ENCODE measurements around the gene HOXA11. TPM values are rescaled to one million over a fixed set of nuclear protein-coding genes. Genes with fewer than 3 reads are reported as not detected.

HOXA11 gene
- total and polyA plus RNA-seq, 2 of the 4 experiments (the other 2 are of a cell fraction): 0.05 TPM; not detected in 1

DNA sequence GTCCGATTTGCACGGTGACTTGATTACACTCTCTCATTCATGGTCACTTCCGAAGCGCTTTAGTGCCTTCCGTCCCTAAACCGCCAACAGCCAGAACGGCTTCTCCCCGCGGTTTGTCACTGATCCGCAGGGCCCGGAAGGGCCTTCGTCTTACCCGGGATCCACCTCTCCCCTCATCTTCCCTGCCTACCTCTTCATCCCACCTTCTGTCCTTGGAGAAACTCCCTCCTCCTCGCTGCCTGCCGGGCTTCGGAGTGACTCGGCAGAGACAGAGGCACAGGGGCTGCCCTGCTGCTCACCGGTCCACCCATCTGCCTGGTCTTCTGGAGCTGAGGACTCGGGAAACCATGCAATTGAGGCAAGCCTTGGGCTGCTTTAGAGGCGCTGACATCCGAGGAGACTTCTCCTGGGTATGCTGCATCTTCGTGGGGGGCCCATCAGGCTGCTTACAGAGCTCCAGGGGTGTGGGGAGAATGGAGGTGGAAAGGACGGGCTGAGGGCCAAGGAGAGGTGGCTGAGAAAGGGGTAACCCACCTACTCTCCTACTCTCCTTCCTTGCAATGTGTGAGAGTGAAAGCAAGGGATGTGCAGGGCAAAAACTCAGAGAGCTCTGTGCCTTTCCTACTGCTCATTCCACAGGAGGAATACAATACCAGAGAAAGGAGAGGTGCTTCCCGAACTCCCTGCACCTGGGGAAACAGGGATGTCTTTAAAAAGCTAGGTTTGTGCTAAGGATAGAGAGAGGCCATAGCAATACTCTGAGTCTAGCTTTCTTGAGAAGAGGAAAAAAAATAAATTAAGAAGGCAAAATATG is 1.0 kb upstream of the HOXA11 start:
- ATAC-seq (ENCODE audit: low read depth) (no peak), DNase-seq (no peak)
- Histone ChIP-seq H3K56ac (ENCODE audit: extremely low read depth, insufficient read depth, low read length) (no peak overlapping the region), H4K91ac (ENCODE audit: insufficient read depth, low read depth, low read length) (no peak overlapping the region), H3K27ac (ENCODE audit: insufficient read depth, low read length) (no peak overlapping the region), H3K27me3 (ENCODE audit: control insufficient read depth, insufficient read depth, low read length) (peaks cover 93% of the 10 kb centered on the region), H2BK15ac (ENCODE audit: low read depth, low read length) (no peak overlapping the region), H3K4me1 (ENCODE audit: control insufficient read depth, insufficient read depth, low read length) (peaks cover 3% of the 10 kb centered on the region; the same call in 1 of the 2 replicates), H4K5ac (ENCODE audit: low read depth, low read length) (no peak overlapping the region), H4K20me1 (ENCODE audit: insufficient read depth, low read length) (peaks cover 17% of the 10 kb centered on the region; the same call in 1 of the 2 replicates), H3K23ac (ENCODE audit: low read depth, low read length) (no peak overlapping the region), H3K36me3 (ENCODE audit: control insufficient read depth, insufficient read depth, low read length) (no peaks in the 10 kb centered on the region), H3K9me3 (ENCODE audit: control insufficient read depth, insufficient read depth, low read length) (peaks cover 17% of the 10 kb centered on the region; the same call in 1 of the 2 replicates), H3K18ac (ENCODE audit: low read depth, low read length) (no peak overlapping the region), H3K4me3 (ENCODE audit: insufficient read depth, low read depth, low read length) (no peak overlapping the region), H2AK5ac (ENCODE audit: low read depth, low read length) (no peak overlapping the region), H2BK20ac (ENCODE audit: low read depth, low read length) (no peak overlapping the region), H2AK9ac (replicated peaks; ENCODE audit: low read depth, low read length, poor library complexity) (no peak overlapping the region), H2BK120ac (ENCODE audit: low read depth, low read length) (no peak overlapping the region), H3K4me2 (ENCODE audit: low read depth, low read length) (no peak overlapping the region), H3K9ac (ENCODE audit: low read depth, low read length) (no peak overlapping the region), H2AFZ (replicated peaks; ENCODE audit: low read length, poor library complexity) (peak overlapping the region; percentile 33), H4K8ac (ENCODE audit: low read depth in 2 of 2, low read length in 2 of 2) (no peak overlapping the region), H3K9me1 (ENCODE audit: insufficient read depth, low read length) (no peaks in the 10 kb centered on the region), H3K14ac (replicated peaks; ENCODE audit: low read depth, low read length) (no peak overlapping the region), H3K79me1 (ENCODE audit: low read depth in 1 of 2, low read length in 2 of 2) (no peaks in the 10 kb centered on the region), H3K4ac (ENCODE audit: low read depth, low read length) (no peak overlapping the region), H2BK5ac (ENCODE audit: low read depth, low read length, poor library complexity, severe bottlenecking) (no peak overlapping the region)
- intact Hi-C loops (cut with micrococcal nuclease): no loop called here
- no TSS peak for BruUV-seq (replicated peaks)
- CTCF ChIA-PET: interaction anchor here (1.7 kb wide), 1 partner anchor 10 kb away, joined by 10 read pairs; no protein-coding TSS in a partner anchor
- POLR2A ChIA-PET (ENCODE audit: unreplicated experiment): interaction anchor here (0.7 kb wide), 1 partner anchor 54 kb away, joined by 5 read pairs; no protein-coding TSS in a partner anchor
- dilution Hi-C loops (cut with HindIII; ENCODE audit: low sequenced_read_pairs, unreplicated experiment): no loop called here
- 10% methylated on average over 11 of the region's 24 CpGs; no CpG with 5 or more reads in 1 of the 2 experiments for WGBS, 2 experiments (ENCODE audit: extremely low coverage in 2 of 2, insufficient read length in 1 of 2)
- in situ Hi-C loops (cut with MboI; ENCODE audit: low sequenced_read_pairs): no loop called here
- TF ChIP-seq CEBPB (IDR thresholded peaks at IDR 0.05; ENCODE audit: low read depth, low read length): no peak
- TF ChIP-seq POLR2A (IDR thresholded peaks at IDR 0.05; ENCODE audit: low read depth, low read length): no peak
- TF ChIP-seq, protein P1, sequence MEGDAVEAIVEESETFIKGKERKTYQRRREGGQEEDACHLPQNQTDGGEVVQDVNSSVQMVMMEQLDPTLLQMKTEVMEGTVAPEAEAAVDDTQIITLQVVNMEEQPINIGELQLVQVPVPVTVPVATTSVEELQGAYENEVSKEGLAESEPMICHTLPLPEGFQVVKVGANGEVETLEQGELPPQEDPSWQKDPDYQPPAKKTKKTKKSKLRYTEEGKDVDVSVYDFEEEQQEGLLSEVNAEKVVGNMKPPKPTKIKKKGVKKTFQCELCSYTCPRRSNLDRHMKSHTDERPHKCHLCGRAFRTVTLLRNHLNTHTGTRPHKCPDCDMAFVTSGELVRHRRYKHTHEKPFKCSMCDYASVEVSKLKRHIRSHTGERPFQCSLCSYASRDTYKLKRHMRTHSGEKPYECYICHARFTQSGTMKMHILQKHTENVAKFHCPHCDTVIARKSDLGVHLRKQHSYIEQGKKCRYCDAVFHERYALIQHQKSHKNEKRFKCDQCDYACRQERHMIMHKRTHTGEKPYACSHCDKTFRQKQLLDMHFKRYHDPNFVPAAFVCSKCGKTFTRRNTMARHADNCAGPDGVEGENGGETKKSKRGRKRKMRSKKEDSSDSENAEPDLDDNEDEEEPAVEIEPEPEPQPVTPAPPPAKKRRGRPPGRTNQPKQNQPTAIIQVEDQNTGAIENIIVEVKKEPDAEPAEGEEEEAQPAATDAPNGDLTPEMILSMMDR (conservative IDR thresholded peaks at IDR 0.05; ENCODE audit: low read depth, low read length): no peak
- no peak for TF ChIP-seq RAD21 (IDR thresholded peaks at IDR 0.05; ENCODE audit: low read length)
- no peak for TF ChIP-seq CHD1 (IDR thresholded peaks at IDR 0.05; ENCODE audit: low read depth, low read length)
- TF ChIP-seq, protein P2, sequence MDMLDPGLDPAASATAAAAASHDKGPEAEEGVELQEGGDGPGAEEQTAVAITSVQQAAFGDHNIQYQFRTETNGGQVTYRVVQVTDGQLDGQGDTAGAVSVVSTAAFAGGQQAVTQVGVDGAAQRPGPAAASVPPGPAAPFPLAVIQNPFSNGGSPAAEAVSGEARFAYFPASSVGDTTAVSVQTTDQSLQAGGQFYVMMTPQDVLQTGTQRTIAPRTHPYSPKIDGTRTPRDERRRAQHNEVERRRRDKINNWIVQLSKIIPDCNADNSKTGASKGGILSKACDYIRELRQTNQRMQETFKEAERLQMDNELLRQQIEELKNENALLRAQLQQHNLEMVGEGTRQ (IDR thresholded peaks at IDR 0.05; ENCODE audit: low read depth, low read length): no peak
- no peak for TF ChIP-seq MAFK (IDR thresholded peaks at IDR 0.05; ENCODE audit: low read depth, low read length)
- TF ChIP-seq FOS (IDR thresholded peaks at IDR 0.05; ENCODE audit: low read depth, low read length): no peak
- TF ChIP-seq, protein P3, sequence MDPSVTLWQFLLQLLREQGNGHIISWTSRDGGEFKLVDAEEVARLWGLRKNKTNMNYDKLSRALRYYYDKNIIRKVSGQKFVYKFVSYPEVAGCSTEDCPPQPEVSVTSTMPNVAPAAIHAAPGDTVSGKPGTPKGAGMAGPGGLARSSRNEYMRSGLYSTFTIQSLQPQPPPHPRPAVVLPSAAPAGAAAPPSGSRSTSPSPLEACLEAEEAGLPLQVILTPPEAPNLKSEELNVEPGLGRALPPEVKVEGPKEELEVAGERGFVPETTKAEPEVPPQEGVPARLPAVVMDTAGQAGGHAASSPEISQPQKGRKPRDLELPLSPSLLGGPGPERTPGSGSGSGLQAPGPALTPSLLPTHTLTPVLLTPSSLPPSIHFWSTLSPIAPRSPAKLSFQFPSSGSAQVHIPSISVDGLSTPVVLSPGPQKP (IDR thresholded peaks at IDR 0.05; ENCODE audit: borderline replicate concordance, low read depth, low read length): no peak
- TF ChIP-seq RCOR1 (IDR thresholded peaks at IDR 0.05; ENCODE audit: insufficient replicate concordance, low read length): no peak
- no peak for TF ChIP-seq MXI1 (IDR thresholded peaks at IDR 0.05; ENCODE audit: borderline replicate concordance, low read depth, low read length)
- TF ChIP-seq RFX5 (IDR thresholded peaks at IDR 0.05; ENCODE audit: low read depth, low read length): no peak
- TF ChIP-seq MAZ (IDR thresholded peaks at IDR 0.05; ENCODE audit: borderline replicate concordance, low read depth, low read length): no peak
- no peak for TF ChIP-seq SMC3 (IDR thresholded peaks at IDR 0.05; ENCODE audit: low read depth, low read length)
- no peak for TF ChIP-seq BHLHE40 (IDR thresholded peaks at IDR 0.05; ENCODE audit: low read depth, low read length)

Data from IMR-90 (cell line).